ENCODE measurements around the gene LPIN1. TPM values are rescaled to one million over a fixed set of nuclear protein-coding genes. Genes with fewer than 3 reads are reported as not detected.

LPIN1 gene
- total RNA-seq: 10 to 100 TPM; 30.3 to 40.0 (median 34.1) TPM

GRCh38 chr2:11746376-11746806, at the start of gene LPIN1:
TSS of gene LPIN1 (plus strand) at chr2:11746632. CDS start at chr2:11765542, 18,910 bp downstream.
- Mint-ChIP-seq H3K27me3 (ENCODE audit: low read depth) (no peaks in the 10 kb centered on the region), H3K36me3 (ENCODE audit: insufficient read depth) (no peaks in the 10 kb centered on the region), H3K4me1 (ENCODE audit: low read depth) (peaks cover 74% of the 10 kb centered on the region), H3K9me3 (no peaks in the 10 kb centered on the region), H3K4me3 (peak within 1 kb of the TSS; percentile 90)
- ATAC-seq: peak; percentile 72 to 78
- peak; percentile 84 for DNase-seq

- DNase-seq: no peak
- no peak for ATAC-seq
- Mint-ChIP-seq H3K4me1 (ENCODE audit: low read depth) (peaks cover 3% of the 10 kb centered on the region), H3K9me3 (no peaks in the 10 kb centered on the region), H3K36me3 (ENCODE audit: insufficient read depth) (no peaks in the 10 kb centered on the region), H3K4me3 (no peak overlapping the region), H3K27me3 (ENCODE audit: low read depth) (no peaks in the 10 kb centered on the region)
Measured at GRCh38 chr2:11696736-11697102, 49.7 kb upstream of the LPIN1 start.

GRCh38 chr2:11697103-11697871, 49.1 kb upstream of the LPIN1 start:
- Mint-ChIP-seq H3K36me3 (ENCODE audit: insufficient read depth) (no peaks in the 10 kb centered on the region), H3K4me1 (ENCODE audit: low read depth) (peaks cover 3% of the 10 kb centered on the region), H3K27me3 (ENCODE audit: low read depth) (no peaks in the 10 kb centered on the region), H3K9me3 (no peaks in the 10 kb centered on the region), H3K4me3 (no peak overlapping the region)
- DNase-seq (no peak), ATAC-seq (no peak)

GRCh38 chr2:11698009-11698922, 48.2 kb upstream of the LPIN1 start:
- H3K27me3 Mint-ChIP-seq (ENCODE audit: low read depth): no peaks in the 10 kb centered on the region
- ATAC-seq (no peak), DNase-seq (no peak)
- no peaks in the 10 kb centered on the region for H3K9me3 Mint-ChIP-seq
- H3K4me1 Mint-ChIP-seq (ENCODE audit: low read depth): no peaks in the 10 kb centered on the region
- H3K4me3 Mint-ChIP-seq: no peak overlapping the region
- no peaks in the 10 kb centered on the region for H3K36me3 Mint-ChIP-seq (ENCODE audit: insufficient read depth)

- Mint-ChIP-seq H3K4me1 (ENCODE audit: low read depth) (no peaks in the 10 kb centered on the region), H3K9me3 (no peaks in the 10 kb centered on the region), H3K27me3 (ENCODE audit: low read depth) (no peaks in the 10 kb centered on the region), H3K4me3 (no peak overlapping the region), H3K36me3 (ENCODE audit: insufficient read depth) (no peaks in the 10 kb centered on the region)
- ATAC-seq (no peak), DNase-seq (no peak)
Measured at GRCh38 chr2:11699686-11700670, 46.5 kb upstream of the LPIN1 start.

- no peak for ATAC-seq
Measured at GRCh38 chr2:11701206-11701605, 45.2 kb upstream of the LPIN1 start.

GRCh38 chr2:11701751-11702301, 44.6 kb upstream of the LPIN1 start:
- no peaks in the 10 kb centered on the region for H3K27me3 Mint-ChIP-seq (ENCODE audit: low read depth)
- H3K36me3 Mint-ChIP-seq (ENCODE audit: insufficient read depth): no peaks in the 10 kb centered on the region
- H3K4me3 Mint-ChIP-seq: no peak overlapping the region
- DNase-seq (no peak), ATAC-seq (no peak)
- no peaks in the 10 kb centered on the region for H3K9me3 Mint-ChIP-seq
- H3K4me1 Mint-ChIP-seq (ENCODE audit: low read depth): no peaks in the 10 kb centered on the region

More at GRCh38 chr2:11701206-11701605, 45.2 kb upstream of the LPIN1 start:
- H3K27me3 Mint-ChIP-seq (ENCODE audit: low read depth): no peaks in the 10 kb centered on the region
- H3K36me3 Mint-ChIP-seq (ENCODE audit: insufficient read depth): no peaks in the 10 kb centered on the region
- H3K4me3 Mint-ChIP-seq: no peak overlapping the region
- H3K4me1 Mint-ChIP-seq (ENCODE audit: low read depth): no peaks in the 10 kb centered on the region
- no peaks in the 10 kb centered on the region for H3K9me3 Mint-ChIP-seq
- no peak for DNase-seq

GRCh38 chr2:11702946-11703345, 43.5 kb upstream of the LPIN1 start:
- no peak for DNase-seq
- no peaks in the 10 kb centered on the region for H3K36me3 Mint-ChIP-seq (ENCODE audit: insufficient read depth)
- no peak for ATAC-seq
- H3K4me1 Mint-ChIP-seq (ENCODE audit: low read depth): no peaks in the 10 kb centered on the region
- no peaks in the 10 kb centered on the region for H3K9me3 Mint-ChIP-seq
- H3K27me3 Mint-ChIP-seq (ENCODE audit: low read depth): no peaks in the 10 kb centered on the region
- H3K4me3 Mint-ChIP-seq: no peak overlapping the region

GRCh38 chr2:11703700-11704099, 42.7 kb upstream of the LPIN1 start:
- no peak overlapping the region for H3K4me3 Mint-ChIP-seq
- H3K4me1 Mint-ChIP-seq (ENCODE audit: low read depth): no peaks in the 10 kb centered on the region
- no peak for DNase-seq
- H3K27me3 Mint-ChIP-seq (ENCODE audit: low read depth): no peaks in the 10 kb centered on the region
- no peaks in the 10 kb centered on the region for H3K9me3 Mint-ChIP-seq
- no peaks in the 10 kb centered on the region for H3K36me3 Mint-ChIP-seq (ENCODE audit: insufficient read depth)
- no peak for ATAC-seq

GRCh38 chr2:11705063-11705462, 41.4 kb upstream of the LPIN1 start:
- no peak for DNase-seq
- H3K9me3 Mint-ChIP-seq: no peaks in the 10 kb centered on the region
- H3K36me3 Mint-ChIP-seq (ENCODE audit: insufficient read depth): no peaks in the 10 kb centered on the region
- H3K4me1 Mint-ChIP-seq (ENCODE audit: low read depth): no peaks in the 10 kb centered on the region
- H3K4me3 Mint-ChIP-seq: no peak overlapping the region
- no peaks in the 10 kb centered on the region for H3K27me3 Mint-ChIP-seq (ENCODE audit: low read depth)
- ATAC-seq: no peak

GRCh38 chr2:11705711-11706110, 40.7 kb upstream of the LPIN1 start:
- H3K4me3 Mint-ChIP-seq: no peak overlapping the region
- H3K9me3 Mint-ChIP-seq: no peaks in the 10 kb centered on the region
- no peaks in the 10 kb centered on the region for H3K4me1 Mint-ChIP-seq (ENCODE audit: low read depth)
- H3K36me3 Mint-ChIP-seq (ENCODE audit: insufficient read depth): no peaks in the 10 kb centered on the region
- DNase-seq (no peak), ATAC-seq (no peak)
- H3K27me3 Mint-ChIP-seq (ENCODE audit: low read depth): no peaks in the 10 kb centered on the region

- H3K4me1 Mint-ChIP-seq (ENCODE audit: low read depth): no peaks in the 10 kb centered on the region
- H3K36me3 Mint-ChIP-seq (ENCODE audit: insufficient read depth): no peaks in the 10 kb centered on the region
- ATAC-seq: no peak
- no peak overlapping the region for H3K4me3 Mint-ChIP-seq
- no peak for DNase-seq
- H3K9me3 Mint-ChIP-seq: no peaks in the 10 kb centered on the region
- no peaks in the 10 kb centered on the region for H3K27me3 Mint-ChIP-seq (ENCODE audit: low read depth)
Measured at GRCh38 chr2:11708106-11708505, 38.3 kb upstream of the LPIN1 start.

- Mint-ChIP-seq H3K27me3 (ENCODE audit: low read depth) (no peaks in the 10 kb centered on the region), H3K4me1 (ENCODE audit: low read depth) (no peaks in the 10 kb centered on the region), H3K36me3 (ENCODE audit: insufficient read depth) (no peaks in the 10 kb centered on the region), H3K4me3 (no peak overlapping the region), H3K9me3 (no peaks in the 10 kb centered on the region)
- DNase-seq (no peak), ATAC-seq (no peak)
Measured at GRCh38 chr2:11709293-11709692, 37.1 kb upstream of the LPIN1 start.

- Mint-ChIP-seq H3K27me3 (ENCODE audit: low read depth) (peaks cover 2% of the 10 kb centered on the region), H3K9me3 (no peaks in the 10 kb centered on the region), H3K4me1 (ENCODE audit: low read depth) (no peaks in the 10 kb centered on the region), H3K36me3 (ENCODE audit: insufficient read depth) (no peaks in the 10 kb centered on the region), H3K4me3 (no peak overlapping the region)
- no peak for ATAC-seq
- no peak for DNase-seq
Measured at GRCh38 chr2:11710210-11710609, 36.2 kb upstream of the LPIN1 start.

All from activated T-cell treated with anti-CD3 and anti-CD28 coated beads, Interleukin-2, amount 50 U/mL, for 4 hours (primary cell).